SK-N-SH (cell line): ENCODE results near the gene GSG1. TPM values are rescaled to one million over a fixed set of nuclear protein-coding genes. Genes with fewer than 3 reads are reported as not detected.

Experiments
- CTCF ChIA-PET: fragments of 300-600, 350-600 bp; formaldehyde crosslinking; extraction: SDS; loops from one replicate; lab custom pipeline; 2021; lab: Yijun Ruan, JAX
- POLR2A ChIA-PET: fragments of 350-600 bp; sonication (Branson Sonifier 250); formaldehyde crosslinking; extraction: SDS; loops from one replicate; lab custom pipeline; 2020; ENCODE audit warnings: antibody characterized with exemption, inconsistent platforms; lab: Yijun Ruan, JAX
- DNase-seq: peaks from one replicate; pipeline ENCODE4 v3.0.0; 2012
- H2AFZ ChIP-seq: fragments of 200-600 bp; sonication (generic); 2 replicates; pipeline ENCODE4 v1.8.1; 2016; ENCODE audit warnings: antibody characterized with exemption, mild to moderate bottlenecking, low read depth
- H3F3A ChIP-seq: fragments of 200-600 bp; sonication (generic); replicated peaks from 2 replicates; pipeline ENCODE3; 2016; ENCODE audit warnings: antibody characterized with exemption, mild to moderate bottlenecking; ENCODE audit not compliant: insufficient read depth
- H3K27ac ChIP-seq, 2 experiments: fragments of 200-500 bp in 1 of 2; fragments of 200-600 bp in 1 of 2; sonication (Bioruptor generic) in 1 of 2; sonication (generic), shearing (Covaris generic) in 1 of 2; 2 replicates each; pipeline versions ENCODE4 v1.5.1 to v1.6.1; 2014 to 2016; ENCODE audit warnings: low read depth in 2 of 2, inconsistent platforms in 1 of 2, low read length in 1 of 2, mild to moderate bottlenecking in 1 of 2, mixed read lengths in 1 of 2
- H3K27me3 ChIP-seq: fragments of 200-600 bp; sonication (generic), shearing (Covaris generic); 2 replicates; pipeline ENCODE4 v1.6.1; 2016; ENCODE audit warnings: mixed run types; ENCODE audit not compliant: insufficient read depth
- H3K36me3 ChIP-seq, 2 experiments: fragments of 200-500 bp in 1 of 2; fragments of 200-600 bp in 1 of 2; sonication (Bioruptor generic) in 1 of 2; sonication (generic) in 1 of 2; replicated peaks in 1 of 2; 2 replicates each; pipeline versions ENCODE3 to v1.5.1; 2014 to 2016; ENCODE audit warnings: low read length in 1 of 2, mild to moderate bottlenecking in 1 of 2; ENCODE audit not compliant: insufficient read depth in 2 of 2, control insufficient read depth in 1 of 2
- H3K4me1 ChIP-seq, 2 experiments: fragments of 200-500 bp in 1 of 2; fragments of 200-600 bp in 1 of 2; sonication (Bioruptor generic) in 1 of 2; sonication (generic), shearing (Covaris generic) in 1 of 2; 2 replicates each; pipeline versions ENCODE4 v1.5.1 to v1.6.1; 2014 to 2016; ENCODE audit warnings: low read depth in 1 of 2, low read length in 1 of 2, mixed run types in 1 of 2; ENCODE audit not compliant: insufficient read depth in 2 of 2, control insufficient read depth in 1 of 2
- H3K4me2 ChIP-seq: fragments of 200-600 bp; sonication (generic), shearing (Covaris generic); 2 replicates; pipeline ENCODE4 v1.6.1; 2017; ENCODE audit warnings: mixed run types
- H3K4me3 ChIP-seq, 2 experiments: fragments of 200-500 bp in 1 of 2; fragments of 200-600 bp in 1 of 2; sonication (Bioruptor generic) in 1 of 2; sonication (generic), shearing (Covaris generic) in 1 of 2; 2 replicates each; pipeline versions ENCODE4 v1.5.1 to v1.8.1; 2014 to 2016; ENCODE audit warnings: low read depth in 2 of 2, inconsistent platforms in 1 of 2, low read length in 1 of 2, mild to moderate bottlenecking in 1 of 2, mixed read lengths in 1 of 2, moderate library complexity in 1 of 2
- H3K79me2 ChIP-seq: fragments of 200-600 bp; sonication (generic); 2 replicates; pipeline ENCODE4 v1.8.1; 2017; ENCODE audit warnings: mild to moderate bottlenecking; ENCODE audit not compliant: insufficient read depth
- H3K9ac ChIP-seq: fragments of 200-600 bp; sonication (generic); 2 replicates; pipeline ENCODE4 v1.6.1; 2017; ENCODE audit warnings: mixed run types
- H3K9me2 ChIP-seq: fragments of 200-600 bp; sonication (generic); 2 replicates; pipeline ENCODE4 v1.6.1; 2017; ENCODE audit warnings: mixed run types
- H3K9me3 ChIP-seq: fragments of 200-600 bp; sonication (generic); 2 replicates; pipeline ENCODE4 v1.6.1; 2017; ENCODE audit warnings: mixed run types, mild to moderate bottlenecking, moderate library complexity
- H4K20me1 ChIP-seq: fragments of 200-600 bp; sonication (generic); 2 replicates; pipeline ENCODE4 v1.6.1; 2017; ENCODE audit warnings: mild to moderate bottlenecking, mixed run types; ENCODE audit not compliant: insufficient read depth
- CHD2 ChIP-seq: fragments of 150-350 bp; IDR thresholded peaks from 2 replicates; pipeline ENCODE4 v1.6.1; 2018; ENCODE audit warnings: low read length; ENCODE audit not compliant: partially characterized antibody
- CTCF ChIP-seq: fragments of 200-600 bp; sonication (generic); IDR thresholded peaks from 2 replicates; pipeline ENCODE4 v1.6.1; 2017; ENCODE audit warnings: antibody characterized with exemption, mild to moderate bottlenecking, moderate library complexity
- EP300 ChIP-seq, 2 experiments: IDR thresholded peaks; 2 replicates each; pipeline versions ENCODE4 v1.4.0 to v1.6.1; 2012; ENCODE audit warnings: borderline replicate concordance in 1 of 2, low read depth in 1 of 2, low read length in 1 of 2
- FOSL2 ChIP-seq: IDR thresholded peaks from 2 replicates; pipeline ENCODE4 v1.4.0; 2012; ENCODE audit warnings: low read depth, mild to moderate bottlenecking, moderate library complexity, borderline replicate concordance
- GABPA ChIP-seq: IDR thresholded peaks from 2 replicates; pipeline ENCODE4 v1.4.0; 2012; ENCODE audit warnings: low read depth, mild to moderate bottlenecking
- GATA2 ChIP-seq: sonication (generic); formaldehyde crosslinking; IDR thresholded peaks from 2 replicates; pipeline ENCODE4 v1.5.0; 2020; ENCODE audit warnings: mild to moderate bottlenecking, missing genetic modification reagents
- MAX ChIP-seq: IDR thresholded peaks from 2 replicates; pipeline ENCODE4 v1.4.0; 2012; ENCODE audit warnings: low read depth
- NFIC ChIP-seq: IDR thresholded peaks from 2 replicates; pipeline ENCODE4 v1.4.0; 2012; ENCODE audit warnings: borderline replicate concordance
- PBX3 ChIP-seq: IDR thresholded peaks from 2 replicates; pipeline ENCODE4; 2012
- POLR2AphosphoS5 ChIP-seq: IDR thresholded peaks from 2 replicates; pipeline ENCODE4 v1.6.1; 2012; ENCODE audit warnings: low read depth, low read length
- RFX5 ChIP-seq: IDR thresholded peaks from 2 replicates; pipeline ENCODE4 v1.6.1; 2012; ENCODE audit warnings: mild to moderate bottlenecking, improper control_type of control experiment, low read length
- SMC3 ChIP-seq: IDR thresholded peaks from 2 replicates; pipeline ENCODE4 v1.6.1; 2012; ENCODE audit warnings: low read depth, low read length, improper control_type of control experiment
- TAF1 ChIP-seq: IDR thresholded peaks from 2 replicates; pipeline ENCODE4 v1.6.1; 2012; ENCODE audit warnings: low read depth, mild to moderate bottlenecking, low read length, moderate library complexity, borderline replicate concordance
- TCF12 ChIP-seq: IDR thresholded peaks from 2 replicates; pipeline ENCODE4 v1.4.0; 2012
- TEAD4 ChIP-seq: IDR thresholded peaks from 2 replicates; pipeline ENCODE4 v1.4.0; 2012; ENCODE audit warnings: mild to moderate bottlenecking, borderline replicate concordance; ENCODE audit not compliant: insufficient read depth
- USF1 ChIP-seq: IDR thresholded peaks from 2 replicates; pipeline ENCODE4 v1.4.0; 2012; ENCODE audit warnings: low read depth, borderline replicate concordance
- ZBTB33 ChIP-seq: IDR thresholded peaks from 2 replicates; pipeline ENCODE4 v1.4.0; 2012; ENCODE audit warnings: low read depth, borderline replicate concordance
- WGBS: methylation state at CpG from one replicate; pipeline ENCODE4 v1.1.6; 2017; ENCODE audit warnings: low lambda C conversion rate; 5-methylcytosine and 5-hydroxymethylcytosine counted together
- polyA plus RNA-seq, 3 experiments: library from polyadenylated mRNA; depleted of rRNA; stranded (reverse); fragments of >200 nt; gene quantifications; 2 replicates each; pipeline ENCODE4 v1.2.3, GENCODE V29; 2012

Gene GSG1
- polyA plus RNA-seq, 1 of the 3 experiments (the other 2 are of a cell fraction): 0.39 TPM

GRCh38 chr12:13152756-13153155 lies 49.3 kb upstream of the GSG1 start:
- no peak overlapping the region for H3K4me2 ChIP-seq
- no peak overlapping the region for H2AFZ ChIP-seq
- POLR2A ChIA-PET: no interaction called here

GRCh38 chr12:13152281-13152680 lies 48.8 kb upstream of the GSG1 start:
- Histone ChIP-seq H3K4me3 (no peak overlapping the region), H3K4me2 (no peak overlapping the region), H3K4me1 (peaks cover 0 to 13% of the 10 kb centered on the region in 2 experiments; a peak in 1 of 4 replicates), H4K20me1 (no peaks in the 10 kb centered on the region), H3K36me3 (no peaks in the 10 kb centered on the region), H2AFZ (no peak overlapping the region), H3K27me3 (no peaks in the 10 kb centered on the region), H3K9me3 (no peaks in the 10 kb centered on the region), H3K9ac (no peak overlapping the region), H3K9me2 (no peaks in the 10 kb centered on the region), H3K79me2 (no peaks in the 10 kb centered on the region), H3K27ac (no peak overlapping the region), H3F3A (peaks cover 5% of the 10 kb centered on the region)
- ChIA-PET POLR2A (no interaction called here), CTCF (interaction anchor here (0.8 kb wide), 1 partner anchor 54 kb away, joined by 3 read pairs; no protein-coding TSS in a partner anchor)
- DNase-seq: no peak
- 100% methylated on average over 1 of the region's 1 CpG for WGBS
- TF ChIP-seq TAF1 (no peak), POLR2AphosphoS5 (no peak), GATA2 (CRISPR knock-in tag) (no peak), GABPA (no peak), NFIC (no peak), TEAD4 (no peak), TCF12 (no peak), RFX5 (no peak), MAX (no peak), PBX3 (no peak), CHD2 (no peak), CTCF (no peak), FOSL2 (no peak), USF1 (no peak)

More at GRCh38 chr12:13152756-13153155, 49.3 kb upstream of the GSG1 start:
- peaks cover 5% of the 10 kb centered on the region for H3F3A ChIP-seq
- DNase-seq: no peak
- no peaks in the 10 kb centered on the region for H4K20me1 ChIP-seq
- no peaks in the 10 kb centered on the region for H3K79me2 ChIP-seq
- no peak for TF ChIP-seq TAF1
- TF ChIP-seq USF1: no peak
- TF ChIP-seq EP300 (IDR thresholded peaks at IDR 0.05; ENCODE audit: borderline replicate concordance in 1 of 2, low read depth in 1 of 2, low read length in 1 of 2): no peak
- no peak for TF ChIP-seq SMC3
- TF ChIP-seq GABPA: no peak
- no peak for TF ChIP-seq ZBTB33
- no peak for TF ChIP-seq TCF12
- no peak for TF ChIP-seq POLR2AphosphoS5
- no peak overlapping the region for H3K9ac ChIP-seq
- H3K27me3 ChIP-seq: no peaks in the 10 kb centered on the region
- no peaks in the 10 kb centered on the region for H3K9me3 ChIP-seq
- CTCF ChIA-PET: no interaction called here
- no peaks in the 10 kb centered on the region for H3K36me3 ChIP-seq
- peaks cover 0 to 13% of the 10 kb centered on the region in 2 experiments; a peak in 1 of 4 replicates for H3K4me1 ChIP-seq
- no peak overlapping the region for H3K4me3 ChIP-seq
- 85% methylated on average over 6 of the region's 6 CpGs for WGBS
- H3K9me2 ChIP-seq: no peaks in the 10 kb centered on the region
- H3K27ac ChIP-seq: no peak overlapping the region
